ENCODE data around the gene TRAPPC12.

Gene TRAPPC12

DNA sequence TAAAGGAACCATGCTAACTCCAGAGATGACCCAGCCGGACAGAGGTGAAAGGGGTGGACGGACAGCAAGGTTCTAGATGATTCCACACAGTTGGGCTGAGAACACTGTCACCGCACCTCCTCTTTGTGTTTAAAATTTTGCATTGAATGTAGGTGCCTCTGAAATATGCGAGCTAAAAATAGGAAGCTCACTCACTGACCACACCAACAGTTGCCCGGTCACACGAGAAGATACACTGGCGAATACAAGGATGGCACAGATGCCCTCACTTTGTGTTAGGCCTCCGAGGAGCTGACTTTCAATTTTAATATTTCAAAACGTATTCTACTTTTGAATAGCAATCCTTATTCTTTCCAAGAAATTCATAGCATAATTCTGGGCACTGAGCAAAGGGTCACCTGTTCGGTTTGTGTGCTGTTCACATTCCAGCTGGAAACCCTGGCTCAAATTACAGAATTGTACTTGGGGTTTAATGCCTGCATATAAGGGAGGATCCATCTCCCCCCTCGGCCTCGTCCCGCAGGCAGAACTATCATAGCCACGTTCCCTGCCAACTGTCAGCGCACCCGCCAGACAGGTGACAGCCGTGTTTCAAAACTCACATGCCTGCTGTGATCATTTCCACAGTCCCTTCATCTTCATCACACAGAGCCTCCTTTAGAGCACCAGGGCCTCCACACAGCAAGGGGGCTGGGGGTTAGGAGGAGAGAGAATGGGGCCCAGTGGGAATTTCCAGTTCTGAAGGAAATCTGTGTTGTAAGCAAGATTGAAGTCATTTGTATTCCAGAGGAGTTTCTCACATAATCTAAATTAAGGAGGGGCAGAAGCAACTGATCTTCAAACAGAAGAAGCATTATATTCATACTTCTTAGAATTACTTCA, 91.6 kb downstream of the TRAPPC12 start:
- DNase-seq = no peak

DNA sequence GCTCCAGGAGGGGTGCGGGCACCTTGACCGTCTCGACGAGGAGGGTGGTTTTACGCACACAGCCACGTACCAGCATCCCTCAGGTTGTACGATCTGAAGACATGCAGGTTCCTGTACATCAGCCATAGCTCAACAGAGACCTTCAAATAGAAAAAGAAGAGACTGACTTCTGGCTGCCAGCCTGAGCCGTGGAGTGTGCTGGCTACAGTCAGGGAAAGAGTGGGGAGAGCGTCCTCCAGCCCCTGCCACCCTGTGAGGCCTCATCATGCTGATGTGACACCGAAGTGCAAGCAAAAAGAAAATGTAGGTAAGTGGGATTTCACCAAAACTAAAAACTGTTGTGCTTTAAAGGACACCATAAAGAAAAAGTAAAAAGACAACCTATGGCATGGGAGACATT, 92.8 kb downstream of the TRAPPC12 start:
- no peak for DNase-seq

GRCh38 chr2:3472966-3473365, 93.5 kb downstream of the TRAPPC12 start:
- no peak for DNase-seq

GRCh38 chr2:3475771-3476170, 96.3 kb downstream of the TRAPPC12 start:
- DNase-seq = no peak

GRCh38 chr2:3476321-3476984, 97.0 kb downstream of the TRAPPC12 start:
- no peak for DNase-seq

GRCh38 chr2:3476985-3477327, 97.5 kb downstream of the TRAPPC12 start:
- DNase-seq = no peak

DNA sequence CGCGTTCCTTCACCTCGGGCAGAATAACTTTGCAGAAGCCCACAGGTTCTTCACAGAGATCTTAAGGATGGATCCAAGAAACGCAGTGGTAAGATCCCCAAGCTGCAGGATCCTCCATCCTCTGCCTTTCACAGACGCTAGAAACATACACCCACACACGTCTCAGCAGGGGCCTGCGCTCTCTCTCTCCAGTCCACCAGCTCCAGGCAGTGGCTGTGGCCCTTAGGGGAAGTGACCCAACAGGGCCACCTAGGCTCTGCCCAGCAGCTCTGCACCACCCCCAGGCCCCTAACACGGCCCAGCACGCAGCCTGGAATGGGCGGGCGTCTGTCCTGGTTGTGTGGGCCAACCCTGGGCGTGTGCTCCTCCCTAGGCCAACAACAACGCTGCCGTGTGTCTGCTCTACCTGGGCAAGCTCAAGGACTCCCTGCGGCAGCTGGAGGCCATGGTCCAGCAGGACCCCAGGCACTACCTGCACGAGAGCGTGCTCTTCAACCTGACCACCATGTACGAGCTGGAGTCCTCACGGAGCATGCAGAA, 99.4 kb downstream of the TRAPPC12 start:
- DNase-seq = no peak

DNA sequence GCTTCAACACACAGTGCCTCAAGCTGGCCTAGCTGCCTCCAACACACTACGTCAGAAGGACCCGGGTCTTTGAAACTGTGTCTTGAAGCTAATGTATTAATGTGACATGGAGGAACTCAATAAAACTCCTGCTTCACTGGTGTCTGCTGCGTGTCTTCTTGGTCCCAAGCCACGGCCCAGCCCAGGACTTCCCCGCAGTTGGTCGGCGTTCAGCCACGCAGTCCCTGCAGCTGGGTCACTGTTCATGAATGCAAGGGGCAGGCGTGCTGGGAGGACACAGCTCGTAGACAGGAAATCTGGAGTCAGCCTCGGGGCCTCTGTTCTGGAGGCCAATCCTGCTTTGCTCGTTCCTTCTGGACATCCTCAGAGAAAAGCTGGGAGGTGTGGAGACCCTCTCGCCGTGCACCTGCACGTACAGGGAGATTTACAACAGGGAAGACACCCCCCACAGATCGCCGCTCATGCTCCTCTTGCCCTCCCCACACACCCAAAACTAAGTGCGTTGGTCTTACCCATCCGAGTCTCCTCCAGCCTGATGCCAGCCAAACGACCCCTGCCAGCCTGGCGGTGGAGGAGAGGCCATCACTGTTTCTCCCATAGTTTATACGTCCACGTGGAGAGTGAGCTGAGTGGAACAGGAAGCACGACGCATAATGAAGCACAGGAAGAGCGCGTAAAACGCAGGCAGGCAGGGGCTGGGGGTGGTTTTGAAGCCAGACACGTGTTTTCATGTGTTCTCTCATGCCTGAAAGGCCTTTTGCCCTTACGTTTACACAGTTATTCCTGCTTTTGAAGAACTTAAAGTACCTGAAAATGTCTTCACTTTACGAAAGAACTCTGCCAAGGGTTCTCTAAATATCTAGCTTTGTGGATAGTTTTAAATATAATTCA, 100.2 kb downstream of the TRAPPC12 start:
- no peak for DNase-seq

DNA sequence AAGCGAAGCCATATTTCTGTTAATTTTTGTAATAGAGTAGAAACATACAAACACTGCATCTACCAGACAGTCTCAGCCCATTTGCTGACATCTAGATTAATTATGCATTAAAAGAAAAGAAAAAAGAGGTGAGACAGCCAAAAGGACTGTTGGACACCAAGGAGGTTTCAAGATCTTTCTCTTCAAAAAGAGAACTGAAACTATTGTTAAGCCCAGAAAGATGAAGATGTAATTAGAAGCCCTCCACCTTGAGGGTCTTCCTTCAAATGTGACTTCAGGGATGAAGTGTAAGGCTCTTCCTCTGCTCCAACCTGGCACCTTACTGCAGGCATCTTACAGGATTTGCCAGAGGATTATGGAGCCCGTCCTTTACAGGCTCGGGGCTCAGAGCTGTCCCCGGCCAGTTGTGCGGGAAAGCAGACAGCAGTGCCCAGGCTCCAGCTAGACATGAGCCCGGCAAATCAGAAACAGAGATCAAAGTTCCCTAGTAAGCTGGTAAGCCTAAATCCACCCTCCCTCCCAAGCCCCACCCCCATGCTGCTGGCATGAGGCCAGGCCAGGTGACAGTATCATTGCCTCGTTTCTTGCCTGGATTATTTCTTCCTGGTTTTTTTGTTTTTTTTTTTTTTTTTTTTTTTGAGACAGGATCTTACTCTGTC, 101.0 kb downstream of the TRAPPC12 start:
- no peak for DNase-seq

GRCh38 chr2:3481011-3481400, 101.5 kb downstream of the TRAPPC12 start:
- DNase-seq = no peak

DNA sequence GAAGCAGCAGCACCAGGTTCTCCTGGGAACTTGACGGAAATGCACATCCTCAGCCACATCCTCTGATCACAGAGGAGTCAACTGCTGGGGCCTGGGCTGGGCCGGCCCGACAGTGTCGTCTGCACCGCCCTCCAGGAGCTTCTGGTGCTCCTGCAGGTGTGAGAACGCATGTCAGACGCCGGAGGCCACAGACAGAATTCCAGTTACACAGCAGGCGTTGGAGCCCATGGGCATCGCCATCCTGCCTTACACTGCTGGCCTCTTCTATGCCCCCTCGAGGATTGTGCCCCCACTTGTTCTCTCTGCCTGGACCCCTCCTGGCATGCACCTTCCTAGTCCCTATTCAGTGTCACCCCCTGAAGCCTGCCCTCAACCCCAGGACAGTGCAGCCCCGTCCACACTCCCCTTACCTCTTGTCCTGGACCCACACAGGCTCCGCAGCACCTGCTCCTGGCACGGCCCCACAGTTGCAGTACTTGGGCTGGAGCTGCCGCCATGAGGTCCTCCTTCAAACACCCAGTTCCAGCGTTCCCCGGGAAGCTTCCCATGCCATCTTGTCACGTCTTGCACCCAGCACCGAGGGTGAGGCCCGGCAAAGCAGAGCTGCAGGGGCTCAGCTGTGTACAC, 102.4 kb downstream of the TRAPPC12 start:
- no peak for DNase-seq

GRCh38 chr2:3482363-3482821, 102.9 kb downstream of the TRAPPC12 start:
- no peak for DNase-seq

GRCh38 chr2:3483227-3483985, 103.9 kb downstream of the TRAPPC12 start:
- DNase-seq = peak; percentile 67

DNA sequence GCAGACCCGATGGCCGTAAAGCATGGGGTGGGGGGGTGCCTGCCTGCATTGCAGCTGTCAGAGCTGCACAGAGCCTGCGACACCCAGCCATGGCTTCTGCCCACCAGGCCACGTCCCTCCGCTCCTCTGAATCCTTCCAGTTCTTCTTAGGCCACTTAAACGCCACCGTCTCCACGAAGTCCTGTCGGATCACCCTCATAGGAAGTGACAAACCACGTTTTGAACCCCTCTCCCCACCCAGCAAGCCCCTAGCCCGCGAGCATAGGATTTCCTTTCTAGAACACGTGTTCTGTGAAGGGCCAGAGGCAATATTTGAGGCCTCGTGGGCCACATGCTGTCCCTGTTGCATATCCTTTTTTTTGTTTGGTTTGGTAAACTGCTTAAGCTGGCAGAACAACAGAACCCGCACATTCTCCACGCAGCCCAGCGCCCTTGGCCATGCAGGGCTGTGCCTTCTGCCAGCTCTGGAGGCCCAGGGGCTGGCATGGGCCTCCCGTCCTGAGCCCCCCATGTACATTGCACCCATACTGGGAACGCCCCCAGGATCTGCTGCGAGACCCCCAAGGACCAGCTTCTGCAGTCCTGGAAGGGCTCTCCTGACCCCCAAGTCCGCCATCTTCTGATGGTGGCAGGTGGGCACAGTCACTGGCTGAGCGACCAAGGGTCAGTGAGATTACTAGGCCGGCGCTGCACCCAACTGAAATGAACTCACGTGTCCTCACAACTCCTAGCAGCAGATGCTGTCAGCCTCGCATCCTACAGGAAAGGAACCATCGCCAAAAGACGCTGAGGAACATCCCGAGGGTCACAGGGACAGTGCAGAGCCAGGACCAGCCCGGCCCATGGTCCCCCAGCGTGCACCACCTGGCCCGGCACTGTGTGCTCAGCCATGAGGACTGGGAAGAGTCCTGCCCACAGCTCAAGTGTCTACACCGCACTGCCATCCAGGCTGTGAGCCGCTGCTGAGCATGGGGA, 104.8 kb downstream of the TRAPPC12 start:
- DNase-seq = no peak

DNA sequence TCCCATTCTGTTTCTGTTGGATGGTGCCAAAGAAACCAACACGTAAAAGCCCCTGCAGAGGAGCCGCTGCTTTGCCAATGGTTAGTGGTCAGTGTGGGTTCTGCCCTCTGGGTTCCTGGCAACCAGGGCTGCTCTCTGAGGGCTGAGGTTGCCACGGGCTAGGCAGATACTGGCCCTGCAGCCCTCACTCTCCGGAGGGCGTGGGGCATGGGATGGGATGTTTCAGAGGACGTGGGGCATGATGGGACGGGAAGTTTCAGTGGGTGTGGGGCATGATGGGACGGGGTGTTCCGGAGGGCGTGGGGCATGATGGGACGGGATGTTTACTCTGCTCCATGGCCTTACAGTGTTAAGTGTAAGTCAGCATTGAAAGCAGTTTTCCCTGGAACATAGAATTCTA, 105.7 kb downstream of the TRAPPC12 start:
- DNase-seq = no peak

DNA sequence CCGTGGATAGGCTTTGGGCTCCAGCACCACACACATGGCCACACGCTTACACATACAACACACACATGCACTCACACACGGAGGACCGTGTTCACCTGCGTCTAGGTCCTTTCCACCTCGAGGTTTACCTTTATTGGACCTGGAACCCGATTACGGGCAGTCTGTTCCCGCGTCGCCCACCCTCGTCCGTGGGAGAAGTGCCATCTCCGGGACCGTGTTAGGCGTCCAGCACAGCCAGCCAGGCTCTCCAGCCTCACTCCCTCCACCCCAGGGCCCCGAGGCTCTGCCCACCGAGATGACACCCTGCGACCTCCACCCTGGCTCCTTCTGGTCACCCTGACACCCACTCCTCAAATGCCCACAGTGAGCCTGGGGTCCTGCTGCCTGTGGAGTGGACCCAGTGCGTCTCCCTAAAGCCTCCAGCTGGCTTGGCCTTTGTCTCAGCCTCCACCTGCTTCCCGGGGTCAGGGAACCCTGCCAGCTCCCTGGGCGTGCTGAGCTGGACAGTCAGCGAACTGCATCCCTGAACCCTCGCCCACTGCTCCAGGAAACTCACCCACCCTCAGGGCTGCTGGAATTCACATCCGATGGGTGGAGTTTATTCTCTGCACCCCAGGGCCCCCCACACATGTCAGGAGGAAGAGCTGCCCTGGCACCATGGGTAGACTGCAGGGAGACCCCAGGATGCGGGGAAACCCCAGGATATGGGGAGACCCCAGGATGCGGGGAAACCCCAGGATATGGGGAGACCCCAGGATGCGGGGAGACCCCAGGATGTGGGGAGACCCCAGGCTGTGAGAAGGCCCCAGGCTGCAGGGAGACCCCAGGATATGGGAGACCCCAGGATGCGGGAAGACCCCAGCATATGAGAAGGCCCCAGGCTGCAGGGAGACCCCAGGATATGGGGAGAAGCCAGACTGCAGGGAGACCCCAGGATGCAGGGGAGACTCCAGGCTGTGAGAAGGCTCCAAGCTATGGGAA, 106.8 kb downstream of the TRAPPC12 start:
- no peak for DNase-seq

GRCh38 chr2:3487028-3487425, 107.5 kb downstream of the TRAPPC12 start:
- no peak for DNase-seq

- no peak for DNase-seq
These were observed 107.9 kb downstream of the TRAPPC12 start for GRCh38 chr2:3487432-3487831.

GRCh38 chr2:3488061-3488531, 108.6 kb downstream of the TRAPPC12 start:
- DNase-seq = no peak
